K562 (cell line): ENCODE data around the gene ZSWIM1. TPM values are rescaled to one million over a fixed set of nuclear protein-coding genes. Genes with fewer than 3 reads are reported as not detected.

Experiments used
- ATF7 ChIP-seq: fragments of 450-650 bp; IDR thresholded peaks from 2 replicates; pipeline ENCODE4 v1.7.1; 2014; ENCODE audit warnings: mild to moderate bottlenecking, moderate library complexity
- ETV1 ChIP-seq: fragments of 450-650 bp; conservative IDR thresholded peaks from 2 replicates; pipeline ENCODE4 v1.6.1; 2016; ENCODE audit warnings: missing genetic modification characterization, control low read depth, low read depth, missing compliant biosample characterization
- FOXA3 ChIP-seq, 2 experiments: fragments of 450-650 bp in 1 of 2; sonication (generic) in 1 of 2; formaldehyde crosslinking; IDR thresholded peaks in 1 of 2; conservative IDR thresholded peaks in 1 of 2; 2 replicates each; pipeline versions ENCODE4 v1.4.0 to v1.8.0; 2020 to 2022; ENCODE audit warnings: mild to moderate bottlenecking in 2 of 2, missing genetic modification reagents in 1 of 2
- RAD21 ChIP-seq, 2 experiments: fragments of 250-450 bp in 1 of 2; fragments of 450-650 bp in 1 of 2; sonication (Bioruptor Pico) in 1 of 2; formaldehyde crosslinking in 1 of 2; IDR thresholded peaks in 1 of 2; conservative IDR thresholded peaks in 1 of 2; 2 replicates each; pipeline versions ENCODE4 v1.4.0 to v1.8.0; 2020 to 2022; ENCODE audit warnings: mild to moderate bottlenecking in 2 of 2, moderate library complexity in 1 of 2
- SMC3 ChIP-seq: conservative IDR thresholded peaks from 2 replicates; pipeline ENCODE4 v1.6.1; 2011; ENCODE audit warnings: low read depth, low read length, improper control_type of control experiment; ENCODE audit not compliant: insufficient read depth
- TBL1XR1 ChIP-seq, 2 experiments: IDR thresholded peaks; 2 replicates each; pipeline ENCODE4 v1.6.1; 2012; ENCODE audit warnings: improper control_type of control experiment in 2 of 2, low read length in 2 of 2, mild to moderate bottlenecking in 1 of 2
- YY1 ChIP-seq, 3 experiments: IDR thresholded peaks; 2 replicates each; pipeline ENCODE4 v1.6.1; 2011; ENCODE audit warnings: low read length in 2 of 3, mild to moderate bottlenecking in 2 of 3, moderate library complexity in 2 of 3, borderline replicate concordance in 1 of 3, control low read depth in 1 of 3, low read depth in 1 of 3; ENCODE audit not compliant: insufficient read depth in 3 of 3, insufficient replicate concordance in 2 of 3, control insufficient read depth in 1 of 3, insufficient read length in 1 of 3; ENCODE audit errors: extremely low read depth in 1 of 3
- ZNF263 ChIP-seq: sonication (generic); formaldehyde crosslinking; IDR thresholded peaks from 2 replicates; pipeline ENCODE4 v1.8.0; 2022; ENCODE audit warnings: mild to moderate bottlenecking, missing genetic modification reagents, borderline replicate concordance
- polyA plus RNA-seq, 8 experiments: library from polyadenylated mRNA; depleted of rRNA in 4 of 8; stranded (reverse) in 5 of 8; unstranded in 3 of 8; fragments of >200 nt; fragmentation: Nextera tagmentation in 2 of 8; fragmentation: Illumina TruSeq in 1 of 8; extraction: Ambion mirVana in 2 of 8; extraction: Trizol in 1 of 8; gene quantifications; 2 replicates each; pipeline versions ENCODE4 v1.2.1 to v1.2.3, GENCODE V29; 2011 to 2014; ENCODE audit warnings: inconsistent platforms in 1 of 8, missing spikeins in 1 of 8
- total RNA-seq, 7 experiments: library from RNA; depleted of rRNA in 6 of 7; stranded (reverse); fragments of >200 nt in 6 of 7; fragmentation: Illumina TruSeq in 2 of 7; extraction: Trizol in 2 of 7; gene quantifications; 2 replicates each; pipeline versions ENCODE4 v1.2.1 to v1.2.3, GENCODE V29; 2011 to 2021; ENCODE audit warnings: low replicate concordance in 1 of 7
- TF ChIP-seq, protein P1 (sequence below), 2 experiments: fragments of 450-650 bp; formaldehyde crosslinking in 1 of 2; IDR thresholded peaks; 2 replicates each; pipeline versions ENCODE4 v1.4.0 to v1.6.1; 2014 to 2020; ENCODE audit warnings: mild to moderate bottlenecking in 2 of 2, borderline replicate concordance in 1 of 2, low read depth in 1 of 2
- TF ChIP-seq, protein P2 (sequence below): fragments of 250-450 bp; sonication (Bioruptor Pico); IDR thresholded peaks from 2 replicates; pipeline ENCODE4 v1.4.0; 2020

ZSWIM1 gene
- total and polyA plus RNA-seq, 9 of the 15 experiments (the other 6 are each of a cell fraction or from before 2014, with no cell fraction given): 2.5 to 15.6 (median 9.5) TPM

DNA sequence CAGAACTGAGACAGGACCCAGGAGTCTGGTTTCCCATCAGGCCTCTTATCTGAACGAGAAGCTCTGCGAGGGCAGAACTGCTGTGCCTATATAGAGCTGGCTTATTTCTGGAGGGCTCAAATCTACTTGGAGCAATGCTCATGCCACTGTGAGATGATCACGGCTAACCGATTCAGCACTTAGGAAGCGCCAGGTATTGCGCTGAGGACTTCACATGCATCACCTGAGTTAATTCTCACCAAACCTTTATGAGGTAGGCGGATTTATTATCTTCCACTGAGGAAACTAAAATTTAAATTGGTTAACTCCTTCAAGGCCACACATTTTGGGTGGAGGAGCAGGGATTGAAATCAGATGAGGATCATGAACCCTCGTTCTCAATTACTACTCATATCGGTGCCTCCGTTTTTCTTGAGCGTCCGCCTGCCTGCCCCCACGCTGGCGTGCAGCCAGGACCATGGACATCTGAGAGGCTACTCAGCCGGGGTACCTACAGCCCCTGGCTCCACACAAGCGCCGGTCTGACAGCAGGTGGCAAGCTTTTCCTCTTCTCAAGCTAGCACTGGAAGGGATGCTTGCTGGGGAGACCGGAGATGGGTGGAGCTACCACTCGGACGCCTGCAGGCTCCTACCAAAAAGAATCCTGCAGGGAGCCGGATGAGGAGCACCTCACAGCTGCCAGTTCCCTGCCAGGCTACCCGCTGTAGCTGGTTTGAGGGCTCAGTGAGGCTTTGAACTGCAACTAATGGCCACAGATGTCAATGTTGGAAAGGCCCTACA is 52.4 kb downstream of the ZSWIM1 start (continued):
- TF ChIP-seq, protein P1, sequence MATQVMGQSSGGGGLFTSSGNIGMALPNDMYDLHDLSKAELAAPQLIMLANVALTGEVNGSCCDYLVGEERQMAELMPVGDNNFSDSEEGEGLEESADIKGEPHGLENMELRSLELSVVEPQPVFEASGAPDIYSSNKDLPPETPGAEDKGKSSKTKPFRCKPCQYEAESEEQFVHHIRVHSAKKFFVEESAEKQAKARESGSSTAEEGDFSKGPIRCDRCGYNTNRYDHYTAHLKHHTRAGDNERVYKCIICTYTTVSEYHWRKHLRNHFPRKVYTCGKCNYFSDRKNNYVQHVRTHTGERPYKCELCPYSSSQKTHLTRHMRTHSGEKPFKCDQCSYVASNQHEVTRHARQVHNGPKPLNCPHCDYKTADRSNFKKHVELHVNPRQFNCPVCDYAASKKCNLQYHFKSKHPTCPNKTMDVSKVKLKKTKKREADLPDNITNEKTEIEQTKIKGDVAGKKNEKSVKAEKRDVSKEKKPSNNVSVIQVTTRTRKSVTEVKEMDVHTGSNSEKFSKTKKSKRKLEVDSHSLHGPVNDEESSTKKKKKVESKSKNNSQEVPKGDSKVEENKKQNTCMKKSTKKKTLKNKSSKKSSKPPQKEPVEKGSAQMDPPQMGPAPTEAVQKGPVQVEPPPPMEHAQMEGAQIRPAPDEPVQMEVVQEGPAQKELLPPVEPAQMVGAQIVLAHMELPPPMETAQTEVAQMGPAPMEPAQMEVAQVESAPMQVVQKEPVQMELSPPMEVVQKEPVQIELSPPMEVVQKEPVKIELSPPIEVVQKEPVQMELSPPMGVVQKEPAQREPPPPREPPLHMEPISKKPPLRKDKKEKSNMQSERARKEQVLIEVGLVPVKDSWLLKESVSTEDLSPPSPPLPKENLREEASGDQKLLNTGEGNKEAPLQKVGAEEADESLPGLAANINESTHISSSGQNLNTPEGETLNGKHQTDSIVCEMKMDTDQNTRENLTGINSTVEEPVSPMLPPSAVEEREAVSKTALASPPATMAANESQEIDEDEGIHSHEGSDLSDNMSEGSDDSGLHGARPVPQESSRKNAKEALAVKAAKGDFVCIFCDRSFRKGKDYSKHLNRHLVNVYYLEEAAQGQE (IDR thresholded peaks at IDR 0.05; ENCODE audit: borderline replicate concordance): peak; percentile 78
- TF ChIP-seq, protein P1 (CRISPR knock-in tag; IDR thresholded peaks at IDR 0.05; ENCODE audit: low read depth): no peak
- TF ChIP-seq ETV1 (tag) (peak; percentile 67), FOXA3 (CRISPR knock-in tag; conservative IDR thresholded peaks at IDR 0.05 in 1 of 2, IDR thresholded peaks at IDR 0.05 in 1 of 2) (no peak), ATF7 (peak; percentile 12; the same call in 1 of the 2 replicates), RAD21 (CRISPR knock-in tag; conservative IDR thresholded peaks at IDR 0.05 in 1 of 2, IDR thresholded peaks at IDR 0.05 in 1 of 2) (peak; percentile 53 to 66), TBL1XR1 (IDR thresholded peaks at IDR 0.05; ENCODE audit: low read length in 2 of 2) (0 out of 4 replicates have a peak, but pooled peaks of 1 of the 2 experiments have one; percentile 9), ZNF263 (CRISPR knock-in tag) (peak; percentile 59; the same call in 1 of the 2 replicates), SMC3 (0 out of 2 replicates have a peak, but pooled peaks have one; percentile 18), YY1 (IDR thresholded peaks at IDR 0.05; ENCODE audit: borderline replicate concordance in 1 of 3, control insufficient read depth in 1 of 3, extremely low read depth in 1 of 3, insufficient read depth in 3 of 3, insufficient read length in 1 of 3, insufficient replicate concordance in 2 of 3, low read depth in 1 of 3, low read length in 2 of 3) (peak in 1 of 3 experiments; percentile 38)
- TF ChIP-seq, protein P2, sequence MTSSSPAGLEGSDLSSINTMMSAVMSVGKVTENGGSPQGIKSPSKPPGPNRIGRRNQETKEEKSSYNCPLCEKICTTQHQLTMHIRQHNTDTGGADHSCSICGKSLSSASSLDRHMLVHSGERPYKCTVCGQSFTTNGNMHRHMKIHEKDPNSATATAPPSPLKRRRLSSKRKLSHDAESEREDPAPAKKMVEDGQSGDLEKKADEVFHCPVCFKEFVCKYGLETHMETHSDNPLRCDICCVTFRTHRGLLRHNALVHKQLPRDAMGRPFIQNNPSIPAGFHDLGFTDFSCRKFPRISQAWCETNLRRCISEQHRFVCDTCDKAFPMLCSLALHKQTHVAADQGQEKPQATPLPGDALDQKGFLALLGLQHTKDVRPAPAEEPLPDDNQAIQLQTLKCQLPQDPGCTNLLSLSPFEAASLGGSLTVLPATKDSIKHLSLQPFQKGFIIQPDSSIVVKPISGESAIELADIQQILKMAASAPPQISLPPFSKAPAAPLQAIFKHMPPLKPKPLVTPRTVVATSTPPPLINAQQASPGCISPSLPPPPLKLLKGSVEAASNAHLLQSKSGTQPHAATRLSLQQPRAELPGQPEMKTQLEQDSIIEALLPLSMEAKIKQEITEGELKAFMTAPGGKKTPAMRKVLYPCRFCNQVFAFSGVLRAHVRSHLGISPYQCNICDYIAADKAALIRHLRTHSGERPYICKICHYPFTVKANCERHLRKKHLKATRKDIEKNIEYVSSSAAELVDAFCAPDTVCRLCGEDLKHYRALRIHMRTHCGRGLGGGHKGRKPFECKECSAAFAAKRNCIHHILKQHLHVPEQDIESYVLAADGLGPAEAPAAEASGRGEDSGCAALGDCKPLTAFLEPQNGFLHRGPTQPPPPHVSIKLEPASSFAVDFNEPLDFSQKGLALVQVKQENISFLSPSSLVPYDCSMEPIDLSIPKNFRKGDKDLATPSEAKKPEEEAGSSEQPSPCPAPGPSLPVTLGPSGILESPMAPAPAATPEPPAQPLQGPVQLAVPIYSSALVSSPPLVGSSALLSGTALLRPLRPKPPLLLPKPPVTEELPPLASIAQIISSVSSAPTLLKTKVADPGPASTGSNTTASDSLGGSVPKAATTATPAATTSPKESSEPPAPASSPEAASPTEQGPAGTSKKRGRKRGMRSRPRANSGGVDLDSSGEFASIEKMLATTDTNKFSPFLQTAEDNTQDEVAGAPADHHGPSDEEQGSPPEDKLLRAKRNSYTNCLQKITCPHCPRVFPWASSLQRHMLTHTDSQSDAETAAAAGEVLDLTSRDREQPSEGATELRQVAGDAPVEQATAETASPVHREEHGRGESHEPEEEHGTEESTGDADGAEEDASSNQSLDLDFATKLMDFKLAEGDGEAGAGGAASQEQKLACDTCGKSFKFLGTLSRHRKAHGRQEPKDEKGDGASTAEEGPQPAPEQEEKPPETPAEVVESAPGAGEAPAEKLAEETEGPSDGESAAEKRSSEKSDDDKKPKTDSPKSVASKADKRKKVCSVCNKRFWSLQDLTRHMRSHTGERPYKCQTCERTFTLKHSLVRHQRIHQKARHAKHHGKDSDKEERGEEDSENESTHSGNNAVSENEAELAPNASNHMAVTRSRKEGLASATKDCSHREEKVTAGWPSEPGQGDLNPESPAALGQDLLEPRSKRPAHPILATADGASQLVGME (CRISPR knock-in tag): 0 out of 2 replicates have a peak, but pooled peaks have one; percentile 79
